HEK293 (cell line): Measurements from ENCODE around the gene KCTD7.
"Not testable (repeated sequence)": the region's sequence is repeated elsewhere in the genome, so short reads cannot be mapped to it uniquely, and the experiment has no call there.

Experiments used
- CTCF ChIA-PET: fragments of 350-600 bp; formaldehyde crosslinking; extraction: SDS; loops from one replicate; lab custom pipeline; 2021; ENCODE audit warnings: antibody characterized with exemption; lab: Yijun Ruan, JAX
- POLR2A ChIA-PET: fragments of 300-600 bp; formaldehyde crosslinking; extraction: SDS; loops from one replicate; lab custom pipeline; 2020; ENCODE audit warnings: antibody characterized with exemption, inconsistent platforms; lab: Yijun Ruan, JAX
- H3K27ac ChIP-seq: fragments of 200-500 bp; sonication (Bioruptor generic); 2 replicates; pipeline ENCODE4 v1.5.1; 2014; ENCODE audit warnings: low read depth, low read length, control low read depth, inconsistent platforms; ENCODE audit errors: extremely low read depth
- H3K36me3 ChIP-seq, 2 experiments: fragments of 200-500 bp in 1 of 2; sonication (Bioruptor generic) in 1 of 2; 1 replicate in 1 of 2; 2 replicates in 1 of 2; pipeline ENCODE4 v1.5.1; 2014 to 2017; ENCODE audit warnings: inconsistent platforms in 2 of 2, low read length in 2 of 2; ENCODE audit not compliant: control insufficient read depth in 2 of 2, insufficient read depth in 1 of 2
- H3K4me1 ChIP-seq: fragments of 200-500 bp; sonication (Bioruptor generic); 2 replicates; pipeline ENCODE4 v1.5.1; 2014; ENCODE audit warnings: mild to moderate bottlenecking, low read length, inconsistent platforms; ENCODE audit not compliant: control insufficient read depth, insufficient read depth
- H3K4me3 ChIP-seq: 2 replicates; pipeline ENCODE4 v1.5.1; 2011; ENCODE audit warnings: low read depth, mild to moderate bottlenecking, control low read depth, low read length, moderate library complexity
- H3K9me3 ChIP-seq: fragments of 200-500 bp; sonication (Bioruptor generic); 2 replicates; pipeline ENCODE4 v1.5.1; 2014; ENCODE audit warnings: low read depth, low read length, inconsistent platforms; ENCODE audit not compliant: control insufficient read depth, insufficient read depth
- ATF2 ChIP-seq: fragments of 450-650 bp; formaldehyde crosslinking; IDR thresholded peaks from 2 replicates; pipeline ENCODE4 v1.5.1; 2016; ENCODE audit warnings: missing biosample characterization, missing genetic modification characterization, low read depth
- GLIS1 ChIP-seq: fragments of 450-650 bp; formaldehyde crosslinking; IDR thresholded peaks from 2 replicates; pipeline ENCODE4 v1.5.1; 2016; ENCODE audit warnings: missing biosample characterization, missing genetic modification characterization
- GLIS2 ChIP-seq: fragments of 450-650 bp; formaldehyde crosslinking; IDR thresholded peaks from 2 replicates; pipeline ENCODE4 v1.5.1; 2016; ENCODE audit warnings: missing biosample characterization, missing genetic modification characterization
- IKZF3 ChIP-seq: fragments of 450-650 bp; IDR thresholded peaks from 2 replicates; pipeline ENCODE4 v1.5.0; 2018; ENCODE audit warnings: missing biosample characterization, mild to moderate bottlenecking, missing genetic modification characterization, moderate library complexity
- INSM2 ChIP-seq: fragments of 450-650 bp; formaldehyde crosslinking; IDR thresholded peaks from 2 replicates; pipeline ENCODE4 v1.5.1; 2016; ENCODE audit warnings: missing biosample characterization, missing genetic modification characterization
- KLF7 ChIP-seq: fragments of 450-650 bp; formaldehyde crosslinking; IDR thresholded peaks from 2 replicates; pipeline ENCODE4 v1.5.1; 2016; ENCODE audit warnings: missing biosample characterization, missing genetic modification characterization, borderline replicate concordance
- KLF8 ChIP-seq: fragments of 450-650 bp; formaldehyde crosslinking; IDR thresholded peaks from 2 replicates; pipeline ENCODE4 v1.5.1; 2016; ENCODE audit warnings: missing biosample characterization, missing genetic modification characterization
- OSR2 ChIP-seq: fragments of 450-650 bp; formaldehyde crosslinking; IDR thresholded peaks from 2 replicates; pipeline ENCODE4 v1.5.1; 2016; ENCODE audit warnings: missing biosample characterization, missing genetic modification characterization
- PRDM1 ChIP-seq: fragments of 450-650 bp; formaldehyde crosslinking; IDR thresholded peaks from 2 replicates; pipeline ENCODE4; 2016; ENCODE audit warnings: missing biosample characterization, missing genetic modification characterization
- ZBTB11 ChIP-seq: fragments of 450-650 bp; formaldehyde crosslinking; conservative IDR thresholded peaks from 2 replicates; pipeline ENCODE4 v1.5.1; 2016; ENCODE audit warnings: low read depth, missing biosample characterization, missing genetic modification characterization
- ZBTB17 ChIP-seq: fragments of 450-650 bp; formaldehyde crosslinking; IDR thresholded peaks from 2 replicates; pipeline ENCODE4 v1.5.1; 2016; ENCODE audit warnings: missing biosample characterization, missing genetic modification characterization
- ZBTB20 ChIP-seq: fragments of 450-650 bp; formaldehyde crosslinking; IDR thresholded peaks from 2 replicates; pipeline ENCODE4 v1.5.1; 2016; ENCODE audit warnings: missing biosample characterization, missing genetic modification characterization
- ZNF121 ChIP-seq: fragments of 450-650 bp; formaldehyde crosslinking; IDR thresholded peaks from 2 replicates; pipeline ENCODE4 v1.5.1; 2016; ENCODE audit warnings: missing biosample characterization, missing genetic modification characterization
- ZNF132 ChIP-seq: fragments of 450-650 bp; formaldehyde crosslinking; IDR thresholded peaks from 2 replicates; pipeline ENCODE4 v1.5.1; 2017; ENCODE audit warnings: missing biosample characterization, missing genetic modification characterization, borderline replicate concordance
- ZNF148 ChIP-seq: fragments of 450-650 bp; formaldehyde crosslinking; IDR thresholded peaks from 2 replicates; pipeline ENCODE4 v1.5.0; 2017; ENCODE audit warnings: missing biosample characterization, missing genetic modification characterization, borderline replicate concordance
- ZNF155 ChIP-seq: fragments of 450-650 bp; formaldehyde crosslinking; IDR thresholded peaks from 2 replicates; pipeline ENCODE4 v1.5.1; 2016; ENCODE audit warnings: missing biosample characterization, missing genetic modification characterization
- ZNF19 ChIP-seq: fragments of 450-650 bp; formaldehyde crosslinking; IDR thresholded peaks from 2 replicates; pipeline ENCODE4; 2016; ENCODE audit warnings: missing biosample characterization, missing genetic modification characterization, low read depth
- ZNF223 ChIP-seq: fragments of 450-650 bp; formaldehyde crosslinking; IDR thresholded peaks from 2 replicates; pipeline ENCODE4 v1.5.1; 2016; ENCODE audit warnings: missing biosample characterization, missing genetic modification characterization
- ZNF24 ChIP-seq: fragments of 450-650 bp; formaldehyde crosslinking; IDR thresholded peaks from 2 replicates; pipeline ENCODE4 v1.5.1; 2016; ENCODE audit warnings: missing biosample characterization, missing genetic modification characterization
- ZNF580 ChIP-seq: fragments of 450-650 bp; formaldehyde crosslinking; IDR thresholded peaks from 2 replicates; pipeline ENCODE4 v1.5.1; 2016; ENCODE audit warnings: missing biosample characterization, missing genetic modification characterization
- ZNF600 ChIP-seq: fragments of 450-650 bp; formaldehyde crosslinking; IDR thresholded peaks from 2 replicates; pipeline ENCODE4 v1.5.1; 2016; ENCODE audit warnings: missing biosample characterization, missing genetic modification characterization
- ZNF654 ChIP-seq: fragments of 450-650 bp; formaldehyde crosslinking; IDR thresholded peaks from 2 replicates; pipeline ENCODE4 v1.5.1; 2016; ENCODE audit warnings: low read depth, missing biosample characterization, missing genetic modification characterization
- ZNF707 ChIP-seq: fragments of 450-650 bp; formaldehyde crosslinking; IDR thresholded peaks from 2 replicates; pipeline ENCODE4 v1.5.1; 2016; ENCODE audit warnings: missing biosample characterization, missing genetic modification characterization

The KCTD7 gene

GRCh38 chr7:66591058-66591798 is 37.5 kb upstream of the KCTD7 start:
- H3K9me3 ChIP-seq, H3K4me1 ChIP-seq, H3K36me3 ChIP-seq: not testable (repeated sequence)
- H3K27ac ChIP-seq, result peak overlapping the region; percentile 64; the same call in 1 of the 2 replicates
- H3K4me3 ChIP-seq, result peak overlapping the region; percentile 99
- POLR2A ChIA-PET, result interaction anchor here (1.2 kb wide), 1 partner anchor 63 kb away, joined by 4 read pairs; no protein-coding TSS in a partner anchor
- CTCF ChIA-PET, result interaction anchor here (0.6 kb wide), 1 partner anchor 197 kb away, joined by 3 read pairs; no protein-coding TSS in a partner anchor
- TF ChIP-seq ZNF121, result peak; percentile 54; the same call in 1 of the 2 replicates
- peak; percentile 17; the same call in 1 of the 2 replicates for TF ChIP-seq GLIS1

GRCh38 chr7:66591799-66592596 is 36.7 kb upstream of the KCTD7 start:
- ChIA-PET POLR2A (interaction anchor here (0.7 kb wide), 1 partner anchor 509 kb away, joined by 5 read pairs; no protein-coding TSS in a partner anchor), CTCF (no interaction called here)
- TF ChIP-seq IKZF3 (tag by site-specific recombination), result no peak
- no peak; the same call in 1 of the 2 replicates for TF ChIP-seq KLF7 (tag by site-specific recombination)
- peak; percentile 39; the same call in 1 of the 2 replicates for TF ChIP-seq GLIS2 (tag by site-specific recombination)
- TF ChIP-seq ZNF223 (tag by site-specific recombination), result no peak
- TF ChIP-seq INSM2, result peak; percentile 68; the same call in 1 of the 2 replicates
- TF ChIP-seq OSR2 (tag by site-specific recombination), result no peak
- no peak for TF ChIP-seq ZNF132 (tag by site-specific recombination)
- no peak for TF ChIP-seq ZNF24 (tag by site-specific recombination)
- peak; percentile 33; the same call in 1 of the 2 replicates for TF ChIP-seq ZNF580
- peak; percentile 66; the same call in 1 of the 2 replicates for TF ChIP-seq KLF8 (tag by site-specific recombination)
- TF ChIP-seq ZNF19 (tag by site-specific recombination), result no peak
- peak; percentile 87 for TF ChIP-seq ZBTB11 (tag by site-specific recombination)
- TF ChIP-seq ATF2 (tag by site-specific recombination), result no peak
- TF ChIP-seq ZNF148 (tag by site-specific recombination), result no peak
- TF ChIP-seq PRDM1 (tag by site-specific recombination), result no peak
- peak; percentile 66; the same call in 1 of the 2 replicates for TF ChIP-seq ZBTB20 (tag by site-specific recombination)
- no peak for TF ChIP-seq ZNF707 (tag by site-specific recombination)
- peak; percentile 77 for TF ChIP-seq ZBTB17 (tag by site-specific recombination)
- TF ChIP-seq ZNF654 (tag by site-specific recombination), result no peak
- TF ChIP-seq ZNF155 (tag by site-specific recombination), result no peak
- peak; percentile 56; the same call in 1 of the 2 replicates for TF ChIP-seq ZNF600

More at GRCh38 chr7:66591799-66592596, 36.7 kb upstream of the KCTD7 start:
- peaks cover 0 to 3% of the 10 kb centered on the region in 2 experiments; a peak in 1 of 3 replicates for H3K36me3 ChIP-seq
- H3K4me1 ChIP-seq, result no peaks in the 10 kb centered on the region
- H3K4me3 ChIP-seq, result peak overlapping the region; percentile 99
- peak overlapping the region; percentile 64; the same call in 1 of the 2 replicates for H3K27ac ChIP-seq
- H3K9me3 ChIP-seq, result no peaks in the 10 kb centered on the region
